ENCODE data around the gene CDRT4.
"Not testable (repeated sequence)": the region's sequence is repeated elsewhere in the genome, so short reads cannot be mapped to it uniquely, and the experiment has no call there.

Gene CDRT4
- total RNA-seq = 0.21 to 0.72 reads per million in 2 donors

DNA sequence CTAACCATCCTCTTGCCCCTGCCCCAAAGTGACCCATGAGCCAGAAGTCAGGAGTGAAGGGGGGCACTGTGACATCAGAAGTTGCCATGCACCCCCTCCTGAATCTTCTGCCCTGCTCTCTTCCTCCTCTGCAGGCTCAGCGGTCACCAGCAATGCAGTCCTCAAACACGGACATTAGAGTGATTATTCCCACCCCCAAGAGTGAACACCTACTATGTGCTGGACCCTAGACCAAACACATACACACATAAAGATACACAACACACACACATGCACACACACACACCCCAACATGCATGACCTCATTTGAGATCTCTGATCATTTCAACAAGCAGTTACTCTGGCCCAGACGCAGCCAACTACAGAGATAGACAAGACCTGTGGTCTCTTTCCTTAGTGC is at the start of gene CDRT4:
CDRT4 (minus strand) TSS at position 30 of the 400 bp plus-strand sequence. CDS start 27,383 bp downstream, outside the sequence.
- DNase-seq = no peak

DNA sequence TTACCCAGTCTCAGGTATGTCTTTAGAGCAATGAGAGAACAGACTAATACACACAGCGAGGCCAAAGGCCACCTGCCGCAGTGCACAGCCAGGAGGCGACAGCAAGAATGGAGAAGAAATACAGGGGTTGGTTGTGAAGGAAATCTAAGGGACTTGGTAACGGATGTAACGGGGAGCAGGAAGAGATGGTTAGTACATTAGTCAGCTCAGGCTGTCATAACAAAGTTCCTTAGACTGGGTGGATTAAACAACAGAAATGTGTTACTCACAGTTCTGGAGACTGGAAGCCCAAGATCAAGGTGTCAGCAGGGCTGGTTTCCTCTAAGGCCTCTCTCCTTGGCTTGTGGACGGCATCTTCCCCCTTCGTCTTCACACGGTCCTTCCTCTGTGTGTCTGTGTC is 48.7 kb upstream of the CDRT4 start:
- no peak for DNase-seq

DNA sequence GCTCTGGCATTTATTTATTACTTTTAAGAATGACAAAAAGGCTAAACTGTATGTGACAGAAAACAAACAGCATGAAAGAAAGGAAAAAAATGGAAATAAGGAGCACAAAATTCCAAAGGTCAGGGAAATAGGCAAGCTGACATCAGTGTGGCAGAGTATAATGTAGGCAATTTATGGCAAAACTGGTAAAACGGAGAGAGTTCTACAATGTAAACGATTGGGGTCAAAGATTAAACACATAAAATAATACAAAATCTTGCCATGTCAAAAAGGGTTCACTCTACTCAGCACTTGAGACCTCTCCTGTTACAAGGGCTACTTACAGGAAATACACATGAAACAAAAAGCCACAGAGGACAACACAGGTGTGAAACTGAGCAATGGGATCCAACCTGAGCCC is 47.0 kb upstream of the CDRT4 start:
- no peak for DNase-seq

DNA sequence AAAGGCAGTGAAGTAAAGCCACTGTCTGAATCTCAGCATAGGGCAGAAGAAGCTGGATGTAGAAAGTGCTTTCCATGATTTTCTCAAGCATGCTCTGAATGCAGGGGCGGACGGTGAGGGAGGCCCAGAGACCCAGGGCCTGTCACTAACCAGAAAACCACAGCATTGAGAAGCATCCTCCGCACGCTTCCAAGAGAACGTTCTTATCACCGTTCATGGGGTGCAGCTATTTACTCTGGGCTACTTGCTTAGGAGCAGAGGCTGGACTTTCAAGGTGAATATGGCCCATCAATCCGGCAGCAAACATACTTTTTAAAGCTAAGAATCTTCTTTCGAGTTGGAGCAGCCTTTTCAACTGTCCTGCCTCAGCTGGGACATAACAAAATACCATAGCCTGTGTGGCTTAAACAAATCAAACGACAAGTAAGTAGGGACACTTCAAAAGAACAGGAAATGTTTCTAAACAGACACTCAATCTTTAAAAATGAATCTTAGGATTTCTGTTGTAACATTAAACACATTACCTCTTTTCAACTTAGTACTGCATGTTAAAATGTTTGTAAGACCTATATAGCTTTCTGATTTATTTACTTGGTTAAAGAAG is 46.5 kb upstream of the CDRT4 start:
- no peak for DNase-seq

DNA sequence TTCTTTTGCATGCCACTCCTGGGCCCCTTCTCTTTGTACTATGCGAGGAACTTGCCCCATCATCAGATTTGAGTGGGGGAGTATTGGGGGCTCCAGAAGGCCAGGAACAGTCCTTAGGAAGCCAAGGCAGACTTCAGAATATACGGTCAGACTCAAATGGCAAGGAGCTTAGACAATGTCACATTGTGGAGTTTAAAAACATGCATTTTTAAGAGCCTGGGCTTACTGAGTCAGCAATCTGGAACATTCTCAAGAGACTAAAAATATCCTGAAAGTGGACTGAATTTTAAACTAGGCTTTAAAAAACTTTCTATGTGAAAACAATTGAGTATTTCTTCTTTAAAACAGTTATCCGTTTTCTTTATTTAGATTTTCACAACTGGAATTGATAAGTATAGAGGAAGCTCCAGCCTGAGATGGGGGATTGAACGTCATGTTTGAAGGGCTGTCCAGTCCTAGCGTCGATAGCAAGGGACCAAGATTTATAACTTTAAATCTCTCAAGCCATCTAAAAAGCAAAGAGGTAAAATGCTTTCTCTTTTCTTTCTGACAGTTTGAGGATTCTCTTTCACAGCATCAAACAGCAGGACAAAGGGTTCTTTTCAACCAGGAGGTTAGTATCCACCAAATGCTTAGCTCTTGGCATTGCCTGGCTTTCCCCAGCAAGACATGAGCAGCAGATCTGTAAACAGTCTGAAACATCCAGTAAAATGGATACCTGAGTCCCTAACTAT is 45.8 kb upstream of the CDRT4 start:
- no peak for DNase-seq

DNA sequence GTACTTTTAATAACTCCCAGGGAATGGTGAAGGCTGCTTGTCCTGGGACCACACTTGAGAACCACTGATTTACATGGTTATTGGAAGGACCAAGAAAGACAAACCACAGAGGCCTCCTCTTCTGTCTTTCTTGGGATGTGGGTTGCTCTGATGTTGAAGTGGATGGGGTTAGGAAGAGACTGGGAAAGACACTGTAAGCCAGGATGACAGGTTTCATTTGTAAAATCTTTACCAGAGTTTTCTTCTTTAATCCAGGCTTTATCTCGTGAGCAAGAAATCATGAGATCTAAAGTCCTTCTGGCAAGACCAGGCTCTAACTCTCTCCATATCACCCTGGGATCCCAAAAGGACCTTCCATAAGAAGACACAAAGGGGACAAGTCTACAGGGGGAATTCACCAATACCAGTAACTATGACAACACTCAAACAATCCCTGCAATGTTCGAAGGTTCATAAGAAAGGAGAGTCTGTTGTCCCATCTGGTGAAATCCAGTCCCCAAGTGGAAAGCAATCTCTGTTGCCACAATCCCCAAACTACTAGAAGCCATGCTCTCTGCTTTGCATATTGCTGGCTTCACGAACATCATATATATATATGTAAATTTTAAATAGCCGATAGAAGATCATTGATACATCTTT is 44.8 kb upstream of the CDRT4 start:
- no peak for DNase-seq

DNA sequence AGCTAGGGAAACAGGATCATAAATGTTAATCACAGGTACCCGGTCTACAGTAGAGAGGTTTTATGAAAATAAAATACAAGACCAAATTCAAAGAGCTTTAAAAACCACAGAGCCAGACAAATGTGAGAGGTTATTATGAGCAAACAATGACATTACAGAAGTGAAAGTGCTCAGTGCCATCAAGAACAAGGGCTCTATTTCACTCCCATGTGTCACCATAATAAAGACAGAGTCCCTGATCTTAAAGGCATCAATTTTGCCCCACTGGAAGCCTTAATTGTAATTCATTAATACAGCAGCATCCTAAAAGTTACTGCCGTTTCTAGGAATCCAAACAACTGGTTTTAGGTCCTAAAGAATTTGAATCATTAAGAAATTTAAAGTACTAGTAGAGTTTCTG is 43.7 kb upstream of the CDRT4 start:
- no peak for DNase-seq

DNA sequence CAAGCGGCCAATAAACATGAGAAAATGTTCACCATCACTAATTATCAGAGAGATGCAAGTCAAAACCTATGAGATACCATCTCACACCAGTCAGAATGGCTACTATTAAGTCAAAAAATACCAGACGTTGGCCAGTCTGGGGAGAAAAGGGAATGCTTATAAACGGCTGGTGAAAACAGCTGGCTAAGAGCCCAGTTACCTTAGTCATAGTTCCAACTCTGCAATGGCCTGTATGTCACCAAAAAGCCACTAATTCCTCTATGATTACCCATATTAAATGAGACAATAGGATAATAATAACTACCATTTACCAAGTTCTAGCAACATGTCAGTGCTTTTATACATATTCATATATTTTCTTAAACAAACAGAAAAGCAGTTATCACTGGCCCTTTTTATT is 42.9 kb upstream of the CDRT4 start:
- DNase-seq = no peak

DNA sequence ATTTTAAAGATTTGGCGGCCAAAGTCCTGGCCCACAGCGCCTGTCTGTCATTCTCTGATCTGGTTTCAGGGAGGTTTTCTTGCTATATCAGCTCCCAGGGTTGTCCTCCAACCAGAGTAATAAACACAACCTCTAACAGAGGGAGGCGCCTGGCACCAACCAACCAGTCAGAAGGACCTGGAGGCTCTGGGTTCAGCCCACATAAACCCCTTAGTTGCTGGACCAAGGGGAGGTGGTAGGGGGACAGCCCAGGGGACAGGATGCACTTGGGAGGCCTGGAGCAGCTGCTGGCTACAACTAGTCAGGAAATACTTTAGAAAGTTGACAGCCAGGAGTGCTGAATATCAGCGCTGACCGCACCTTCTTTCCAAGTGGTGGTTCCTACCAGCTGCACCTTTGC is 41.7 kb upstream of the CDRT4 start:
- no peak for DNase-seq

DNA sequence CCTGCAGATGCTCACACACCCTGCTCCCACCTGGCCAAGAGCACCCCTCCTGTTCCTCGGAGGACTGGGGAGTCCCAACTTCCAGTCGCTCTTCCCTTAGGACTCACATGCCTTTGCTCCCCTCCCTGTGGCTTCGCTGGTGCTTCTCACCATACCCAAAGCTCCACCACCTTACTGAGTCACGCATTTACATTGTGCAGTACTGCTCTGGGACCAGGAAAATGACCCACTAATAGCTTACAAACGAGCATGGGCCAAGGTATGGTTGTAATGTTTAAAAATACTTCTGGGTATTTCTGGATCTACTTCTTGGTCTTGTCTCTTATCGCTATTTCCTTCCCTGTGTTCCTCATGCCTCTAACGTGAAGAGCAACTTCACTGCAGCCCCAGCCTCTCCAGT is 41.0 kb upstream of the CDRT4 start:
- no peak for DNase-seq

DNA sequence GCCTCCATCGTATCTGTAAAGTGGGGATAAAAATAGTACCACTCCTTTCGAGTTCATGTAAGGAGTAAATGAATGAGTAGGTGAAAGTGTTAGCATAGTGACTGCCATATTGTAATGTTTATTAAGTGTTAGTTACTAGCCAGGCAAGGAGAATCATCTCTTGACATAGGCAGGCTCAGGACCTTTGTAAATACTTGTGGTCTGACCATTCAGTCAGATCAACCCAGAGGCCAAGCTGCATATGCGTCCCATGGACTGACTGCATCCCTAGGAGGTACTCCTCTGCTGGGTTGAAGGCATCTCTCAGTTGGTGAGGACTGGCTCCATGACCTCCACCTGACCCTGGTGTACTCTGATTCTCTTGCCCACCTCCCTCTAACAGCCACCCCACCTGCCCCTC is 40.5 kb upstream of the CDRT4 start:
- DNase-seq = no peak

DNA sequence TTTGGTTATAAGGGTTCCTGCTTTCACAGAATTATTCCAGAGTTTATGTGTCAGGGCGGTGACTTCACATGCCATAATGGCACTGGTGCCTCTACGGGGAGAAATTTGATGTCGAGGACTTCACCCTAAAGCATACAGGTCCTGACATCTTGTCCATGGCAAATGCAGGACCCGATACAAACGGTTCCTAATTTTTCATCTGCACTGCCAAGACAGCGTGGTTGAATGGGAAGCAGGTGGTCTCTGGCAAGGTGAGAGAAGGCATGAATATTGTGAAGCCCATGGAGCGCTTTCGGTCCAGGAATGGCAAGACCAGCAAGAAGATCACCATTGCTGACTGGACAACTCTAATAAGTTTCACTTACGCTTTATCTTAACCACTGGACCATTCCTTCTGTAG is 39.6 kb upstream of the CDRT4 start:
- no peak for DNase-seq

DNA sequence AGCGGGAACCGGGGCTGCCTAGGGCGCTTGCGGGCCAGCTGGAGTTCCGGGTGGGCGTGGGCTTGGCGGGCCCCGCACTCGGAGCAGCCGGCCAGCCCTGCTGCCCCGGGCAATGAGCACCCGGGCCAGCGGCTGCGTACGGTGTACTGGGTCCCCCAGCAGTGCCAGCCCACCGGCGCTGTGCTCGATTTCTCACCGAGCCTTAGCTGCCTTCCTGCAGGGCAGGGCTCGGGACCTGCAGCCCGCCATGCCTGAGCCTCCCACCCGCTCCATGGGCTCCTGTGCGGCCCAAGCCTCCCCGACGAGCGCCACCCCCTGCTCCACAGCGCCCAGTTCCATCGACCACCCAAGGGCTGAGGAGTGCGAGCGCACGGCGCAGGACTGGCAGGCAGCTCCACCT is 38.3 kb upstream of the CDRT4 start:
- not testable (repeated sequence) for DNase-seq

DNA sequence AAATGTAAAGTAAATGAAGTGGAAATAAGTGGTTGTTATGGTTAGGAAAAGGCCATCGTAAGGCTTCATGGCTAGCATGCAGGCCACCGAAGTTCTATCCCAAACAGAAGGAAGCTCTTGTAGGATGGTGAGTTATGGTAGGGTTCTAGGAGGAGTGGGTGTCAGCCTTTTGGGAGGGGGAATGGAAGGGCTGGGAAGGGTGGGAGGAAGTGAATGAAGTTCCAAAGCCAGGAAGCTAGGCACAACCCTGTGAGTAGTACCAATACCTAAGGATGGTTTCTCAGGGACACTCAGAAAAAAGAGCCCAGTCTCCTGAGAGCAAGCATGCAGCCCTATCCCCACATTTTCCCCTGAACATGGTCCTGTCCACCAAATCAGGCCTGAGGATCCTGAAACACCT is 36.3 kb upstream of the CDRT4 start:
- DNase-seq = no peak

DNA sequence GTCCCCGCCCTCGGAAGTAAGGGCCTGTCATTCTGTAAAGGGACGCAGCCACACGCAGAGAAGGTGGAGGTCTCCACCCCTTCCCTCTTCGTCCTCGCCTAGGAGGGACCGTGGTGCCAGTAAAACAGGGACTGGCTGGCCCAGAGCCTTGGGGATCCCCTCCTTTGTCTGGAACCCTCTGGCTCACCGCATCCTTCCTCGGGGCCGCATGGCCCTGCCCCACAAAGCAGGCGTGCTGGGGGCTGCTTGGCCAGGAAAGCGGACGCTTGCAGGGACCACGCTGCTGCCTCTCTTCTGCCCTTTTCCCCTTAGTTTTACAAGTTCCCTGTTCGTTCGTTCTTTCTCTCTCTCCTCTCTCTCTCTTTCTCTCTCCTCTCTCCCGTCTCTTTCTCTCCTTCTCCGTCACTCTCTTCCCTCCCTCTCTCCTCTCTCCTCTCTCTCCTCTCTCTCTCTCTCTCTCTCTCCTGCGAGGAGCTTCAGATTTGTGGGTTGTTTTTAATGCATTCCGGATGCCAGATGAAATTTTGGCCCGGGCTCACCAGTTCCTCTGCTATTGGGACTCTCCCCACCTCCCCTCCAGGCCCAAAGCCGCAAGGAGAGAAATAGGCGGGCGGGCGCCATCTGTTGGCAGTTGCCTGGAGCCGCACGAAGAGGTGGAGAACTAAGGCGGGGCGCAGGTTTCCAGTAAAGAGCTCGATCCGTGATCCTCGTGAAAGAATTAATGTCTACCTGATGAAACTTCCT is 35.1 kb upstream of the CDRT4 start:
- DNase-seq = peak; percentile 44

DNA sequence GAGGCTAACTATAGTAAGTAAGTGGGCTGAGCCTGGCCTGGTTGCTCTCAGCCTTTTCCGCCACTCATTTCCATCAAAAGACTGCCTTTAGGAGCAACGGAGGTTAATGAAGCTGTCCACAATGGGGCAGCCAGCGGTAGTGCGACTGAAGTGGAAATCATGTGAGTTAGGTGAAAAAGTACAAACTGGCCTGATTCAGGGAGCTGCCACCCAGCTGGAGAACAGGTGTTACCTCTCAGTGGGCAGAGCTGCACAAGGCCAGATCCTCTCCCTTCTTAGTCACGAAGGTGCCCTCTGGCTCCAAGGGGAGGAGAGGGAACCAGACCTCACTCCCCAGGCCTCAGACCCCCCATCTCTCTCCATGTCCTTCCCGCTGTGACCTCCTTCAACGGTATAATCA is 34.4 kb upstream of the CDRT4 start:
- DNase-seq = no peak

DNA sequence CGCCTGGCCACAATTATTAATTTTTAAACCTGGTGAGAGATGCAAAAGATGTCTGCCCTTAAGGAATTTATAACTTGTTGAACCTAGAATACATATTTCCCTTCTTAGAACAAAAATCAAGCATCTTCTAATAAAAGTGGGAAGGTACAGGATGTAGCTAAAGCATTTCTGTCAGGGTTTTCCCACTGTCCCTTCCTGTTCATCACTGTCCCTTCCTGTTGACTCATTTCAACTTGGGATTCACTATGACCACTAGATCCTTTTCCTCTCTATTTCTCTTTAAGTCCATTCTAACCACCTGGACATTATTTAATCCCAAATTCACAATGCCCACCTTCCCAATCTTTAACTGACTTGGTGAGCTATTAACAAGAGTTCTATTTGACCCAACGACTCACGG is 33.9 kb upstream of the CDRT4 start:
- no peak for DNase-seq

DNA sequence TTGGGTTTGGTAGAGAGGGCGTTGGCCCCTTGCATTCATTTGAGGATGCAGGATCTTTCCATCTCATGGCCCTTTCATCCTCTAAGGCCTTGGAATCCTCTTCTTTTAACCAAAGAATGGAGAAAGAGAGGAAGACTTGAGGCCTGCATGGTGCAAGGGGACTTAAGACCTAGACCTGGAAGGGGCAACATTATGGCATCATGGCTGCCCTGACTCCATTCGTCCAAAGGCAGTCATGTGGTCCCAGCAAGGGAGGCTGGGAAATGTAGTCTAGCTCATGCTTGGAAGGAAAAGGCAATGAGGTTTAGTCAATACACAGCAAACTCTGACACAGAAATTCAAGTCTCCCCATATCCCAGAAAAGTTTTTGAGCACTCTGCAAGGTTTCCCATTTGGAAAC is 30.7 kb upstream of the CDRT4 start:
- no peak for DNase-seq

DNA sequence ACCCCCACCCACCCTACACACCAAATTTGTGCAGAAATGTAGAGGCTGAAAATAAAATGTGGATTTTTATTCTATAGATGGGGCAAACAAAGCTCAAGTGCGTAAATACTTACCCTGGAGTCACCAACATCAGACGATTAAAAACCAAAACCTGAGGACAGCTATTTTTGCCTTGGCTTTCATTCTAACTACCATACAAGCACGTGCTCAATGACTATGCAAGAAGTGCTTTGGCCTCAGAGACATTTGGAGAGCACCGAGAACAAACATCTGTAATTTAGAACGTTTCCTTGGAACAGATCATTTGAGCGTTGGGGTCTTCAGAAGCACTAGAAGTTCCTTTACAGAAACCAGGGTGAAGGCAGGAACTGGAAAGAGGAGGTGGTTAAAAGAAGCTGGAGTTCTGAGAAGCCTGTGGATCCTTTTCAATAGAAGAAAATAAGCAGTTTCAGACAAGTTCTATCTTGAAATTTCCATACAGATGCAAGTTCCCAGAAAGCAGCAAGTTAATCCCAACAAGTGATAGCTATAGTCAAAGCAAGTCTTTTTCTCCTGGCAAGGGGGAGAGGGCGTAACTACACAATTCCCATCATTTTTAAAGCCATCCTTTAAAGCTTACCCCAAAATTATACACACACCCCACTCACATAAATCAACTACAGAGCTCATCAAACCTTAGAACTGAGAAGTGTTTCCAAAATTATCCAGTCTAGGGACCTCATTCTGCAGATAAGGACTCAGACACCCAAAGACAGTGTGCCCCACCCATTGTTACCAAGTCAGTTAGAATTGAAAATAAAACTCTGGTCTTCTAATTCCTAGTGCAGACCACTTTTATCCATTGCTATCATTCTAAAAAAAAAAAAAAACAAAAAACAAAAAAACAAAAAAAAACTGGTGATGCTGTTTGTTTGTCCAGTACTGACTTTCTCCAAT is 29.6 kb upstream of the CDRT4 start:
- DNase-seq = no peak

DNA sequence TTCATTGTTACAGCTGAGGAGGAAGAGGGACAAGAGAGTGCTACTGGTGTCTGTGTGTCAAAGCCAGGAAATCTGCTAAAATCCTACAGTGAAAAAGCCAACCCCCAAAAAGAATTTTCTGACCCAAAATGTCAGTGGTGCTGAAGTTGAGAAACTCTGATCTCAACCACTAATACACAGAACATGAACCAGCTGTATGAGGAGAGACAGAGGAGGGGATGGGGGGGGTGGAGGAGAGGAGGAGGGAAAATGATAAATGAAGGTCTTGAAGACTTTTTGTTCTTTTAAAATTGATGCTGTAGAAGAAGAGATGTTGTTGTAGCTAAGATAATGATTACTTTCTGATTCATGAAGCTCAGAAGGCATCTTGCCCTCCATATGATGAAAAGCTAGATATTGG is 27.4 kb upstream of the CDRT4 start:
- DNase-seq = no peak

DNA sequence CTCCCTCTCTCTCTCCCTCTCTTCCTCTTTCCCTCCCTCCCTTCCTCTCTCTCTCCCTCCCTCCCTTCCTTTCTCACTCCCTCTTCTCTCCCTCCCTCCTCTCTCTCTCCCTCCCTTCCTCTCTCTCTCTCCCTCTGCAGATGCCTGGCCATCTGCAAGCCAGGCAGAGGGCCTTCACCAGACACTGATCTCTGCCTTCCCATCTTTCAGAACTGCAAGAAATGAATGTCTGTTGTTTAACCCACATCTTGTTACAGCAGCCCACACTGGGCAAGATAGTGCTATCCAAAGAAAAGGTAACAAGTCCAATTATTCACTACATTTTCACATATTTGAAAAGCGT is 26.2 kb upstream of the CDRT4 start:
- no peak for DNase-seq
